ENCODE results near the gene HES5. TPM values are rescaled to one million over a fixed set of nuclear protein-coding genes. Genes with fewer than 3 reads are reported as not detected.

Gene HES5
- polyA plus RNA-seq, 3 donors: not detected

DNA sequence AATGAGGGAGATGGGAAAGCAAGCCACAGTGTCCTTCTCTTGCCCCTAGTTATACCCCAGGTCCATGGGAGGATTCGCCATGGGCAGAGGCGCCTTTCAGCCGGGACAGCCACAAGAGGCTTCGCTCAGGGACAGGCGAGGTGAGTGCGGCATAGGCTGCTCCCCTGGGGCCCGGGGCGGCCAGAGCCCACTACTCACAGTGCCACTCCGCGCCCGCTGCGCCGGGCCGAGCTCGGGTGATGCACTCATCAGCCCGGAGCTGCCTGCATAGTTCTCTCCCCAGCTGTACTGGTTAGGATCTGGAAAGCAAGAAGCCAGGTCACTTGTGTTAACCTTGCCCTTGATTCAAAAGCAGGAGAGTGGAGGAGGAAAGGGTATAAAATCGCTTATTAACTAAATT is 12.1 kb downstream of the HES5 start:
- Mint-ChIP-seq H3K9me3 (no peaks in the 10 kb centered on the region), H3K27ac (no peak overlapping the region), H3K27me3 (ENCODE audit: low read depth in 3 of 3) (no peaks in the 10 kb centered on the region), H3K4me3 (no peak overlapping the region), H3K4me1 (no peaks in the 10 kb centered on the region), H3K36me3 (peaks cover 72 to 98% of the 10 kb centered on the region in 2 donors)
- over 99% methylated on average over 16 of the region's 17 CpGs for WGBS (ENCODE audit: insufficient coverage)
- no peaks in the 10 kb centered on the region for H3K9me3 ChIP-seq (replicated peaks in 1 of 2; ENCODE audit: control insufficient read depth in 1 of 2, insufficient read depth in 1 of 2, low read length in 2 of 2)
- H2AFZ ChIP-seq (ENCODE audit: insufficient read depth, low read depth, low read length, poor library complexity, severe bottlenecking): no peak overlapping the region
- H3K27me3 ChIP-seq (ENCODE audit: control insufficient read depth in 2 of 2, insufficient read depth in 2 of 2, low read length in 2 of 2): no peaks in the 10 kb centered on the region
- no peak overlapping the region for H3K27ac ChIP-seq (ENCODE audit: low read depth in 1 of 2, low read length in 2 of 2)
- H3K4me1 ChIP-seq (ENCODE audit: control insufficient read depth in 1 of 2, insufficient read depth in 2 of 2, low read length in 2 of 2): no peaks in the 10 kb centered on the region
- H4K20me1 ChIP-seq (ENCODE audit: insufficient read depth, low read length): peaks cover 75% of the 10 kb centered on the region
- no peak overlapping the region for H3K4me3 ChIP-seq (replicated peaks in 1 of 3; ENCODE audit: low read depth in 2 of 3, low read length in 3 of 3)
- H3K4me2 ChIP-seq (replicated peaks; ENCODE audit: extremely low read depth, low read length, poor library complexity, severe bottlenecking): no peak overlapping the region
- peaks cover 83 to 96% of the 10 kb centered on the region in 2 donors for H3K36me3 ChIP-seq (replicated peaks in 1 of 2; ENCODE audit: control insufficient read depth in 1 of 2, insufficient read depth in 2 of 2, low read length in 2 of 2)
- DNase-seq: no peak
- H3K9ac ChIP-seq (ENCODE audit: insufficient read depth, low read length, poor library complexity, severe bottlenecking): no peak overlapping the region
- intact Hi-C loops (cut with micrococcal nuclease): no loop called here
- peaks cover 15% of the 10 kb centered on the region for H3K79me2 ChIP-seq (ENCODE audit: insufficient read depth, low read length)
- TF ChIP-seq, protein P1, sequence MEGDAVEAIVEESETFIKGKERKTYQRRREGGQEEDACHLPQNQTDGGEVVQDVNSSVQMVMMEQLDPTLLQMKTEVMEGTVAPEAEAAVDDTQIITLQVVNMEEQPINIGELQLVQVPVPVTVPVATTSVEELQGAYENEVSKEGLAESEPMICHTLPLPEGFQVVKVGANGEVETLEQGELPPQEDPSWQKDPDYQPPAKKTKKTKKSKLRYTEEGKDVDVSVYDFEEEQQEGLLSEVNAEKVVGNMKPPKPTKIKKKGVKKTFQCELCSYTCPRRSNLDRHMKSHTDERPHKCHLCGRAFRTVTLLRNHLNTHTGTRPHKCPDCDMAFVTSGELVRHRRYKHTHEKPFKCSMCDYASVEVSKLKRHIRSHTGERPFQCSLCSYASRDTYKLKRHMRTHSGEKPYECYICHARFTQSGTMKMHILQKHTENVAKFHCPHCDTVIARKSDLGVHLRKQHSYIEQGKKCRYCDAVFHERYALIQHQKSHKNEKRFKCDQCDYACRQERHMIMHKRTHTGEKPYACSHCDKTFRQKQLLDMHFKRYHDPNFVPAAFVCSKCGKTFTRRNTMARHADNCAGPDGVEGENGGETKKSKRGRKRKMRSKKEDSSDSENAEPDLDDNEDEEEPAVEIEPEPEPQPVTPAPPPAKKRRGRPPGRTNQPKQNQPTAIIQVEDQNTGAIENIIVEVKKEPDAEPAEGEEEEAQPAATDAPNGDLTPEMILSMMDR (IDR thresholded peaks at IDR 0.05): no peak

DNA sequence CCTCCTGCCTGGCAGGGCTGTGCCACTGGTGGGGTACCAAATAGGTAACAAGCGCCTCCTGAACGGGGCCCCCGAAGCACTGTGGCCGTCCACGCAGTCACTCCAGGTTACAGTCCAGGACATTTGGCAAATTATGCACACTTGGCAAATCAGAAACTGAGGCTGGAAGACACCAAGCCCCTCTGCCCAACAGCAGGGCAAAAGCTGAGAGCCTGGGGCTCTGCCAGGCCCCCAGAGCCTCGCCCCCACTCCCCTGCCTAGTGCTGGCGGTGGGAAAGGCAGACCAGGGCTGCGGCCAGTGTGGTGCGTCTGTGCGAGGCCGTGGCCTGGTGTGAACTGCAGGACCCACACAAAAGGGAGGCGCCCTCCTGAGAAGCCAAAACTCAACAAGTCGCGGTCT is 13.1 kb downstream of the HES5 start:
- H3K27me3 ChIP-seq (ENCODE audit: control insufficient read depth in 2 of 2, insufficient read depth in 2 of 2, low read length in 2 of 2): no peaks in the 10 kb centered on the region
- no peak overlapping the region for H3K27ac ChIP-seq (ENCODE audit: low read depth in 1 of 2, low read length in 2 of 2)
- no peak overlapping the region for H3K4me3 ChIP-seq (replicated peaks in 1 of 3; ENCODE audit: low read depth in 2 of 3, low read length in 3 of 3)
- H3K9me3 Mint-ChIP-seq: no peaks in the 10 kb centered on the region
- H3K79me2 ChIP-seq (ENCODE audit: insufficient read depth, low read length): peaks cover 5% of the 10 kb centered on the region
- H3K4me2 ChIP-seq (replicated peaks; ENCODE audit: extremely low read depth, low read length, poor library complexity, severe bottlenecking): no peak overlapping the region
- H2AFZ ChIP-seq (ENCODE audit: insufficient read depth, low read depth, low read length, poor library complexity, severe bottlenecking): no peak overlapping the region
- peaks cover 75 to 98% of the 10 kb centered on the region in 2 donors for H3K36me3 Mint-ChIP-seq
- H3K4me3 Mint-ChIP-seq: no peak overlapping the region
- WGBS (ENCODE audit: insufficient coverage): 98% methylated on average over 14 of the region's 14 CpGs
- no peaks in the 10 kb centered on the region for H3K27me3 Mint-ChIP-seq (ENCODE audit: low read depth in 3 of 3)
- no peaks in the 10 kb centered on the region for H3K9me3 ChIP-seq (replicated peaks in 1 of 2; ENCODE audit: control insufficient read depth in 1 of 2, insufficient read depth in 1 of 2, low read length in 2 of 2)
- DNase-seq: no peak
- peaks cover 93 to 98% of the 10 kb centered on the region in 2 donors for H3K36me3 ChIP-seq (replicated peaks in 1 of 2; ENCODE audit: control insufficient read depth in 1 of 2, insufficient read depth in 2 of 2, low read length in 2 of 2)
- H3K9ac ChIP-seq (ENCODE audit: insufficient read depth, low read length, poor library complexity, severe bottlenecking): no peak overlapping the region
- H3K4me1 Mint-ChIP-seq: no peaks in the 10 kb centered on the region
- TF ChIP-seq, protein P1 (IDR thresholded peaks at IDR 0.05): no peak
- intact Hi-C loops (cut with micrococcal nuclease): no loop called here
- H4K20me1 ChIP-seq (ENCODE audit: insufficient read depth, low read length): peaks cover 75% of the 10 kb centered on the region
- H3K27ac Mint-ChIP-seq: no peak overlapping the region
- no peaks in the 10 kb centered on the region for H3K4me1 ChIP-seq (ENCODE audit: control insufficient read depth in 1 of 2, insufficient read depth in 2 of 2, low read length in 2 of 2)
